UCSD-AML1 (cell line): Measurements from ENCODE around the gene PRX.
A peak's percentile ranks its signal among the peaks of the same experiment; 100 is the strongest.
"Not testable (repeated sequence)": the region's sequence is repeated elsewhere in the genome, so short reads cannot be mapped to it uniquely, and the experiment has no call there.

Experiments used
- DNase-seq: peaks from one replicate; lab custom pipeline; 2025; ENCODE audit not compliant: unreplicated experiment; lab: John Stamatoyannopoulos, UW

PRX gene

DNA sequence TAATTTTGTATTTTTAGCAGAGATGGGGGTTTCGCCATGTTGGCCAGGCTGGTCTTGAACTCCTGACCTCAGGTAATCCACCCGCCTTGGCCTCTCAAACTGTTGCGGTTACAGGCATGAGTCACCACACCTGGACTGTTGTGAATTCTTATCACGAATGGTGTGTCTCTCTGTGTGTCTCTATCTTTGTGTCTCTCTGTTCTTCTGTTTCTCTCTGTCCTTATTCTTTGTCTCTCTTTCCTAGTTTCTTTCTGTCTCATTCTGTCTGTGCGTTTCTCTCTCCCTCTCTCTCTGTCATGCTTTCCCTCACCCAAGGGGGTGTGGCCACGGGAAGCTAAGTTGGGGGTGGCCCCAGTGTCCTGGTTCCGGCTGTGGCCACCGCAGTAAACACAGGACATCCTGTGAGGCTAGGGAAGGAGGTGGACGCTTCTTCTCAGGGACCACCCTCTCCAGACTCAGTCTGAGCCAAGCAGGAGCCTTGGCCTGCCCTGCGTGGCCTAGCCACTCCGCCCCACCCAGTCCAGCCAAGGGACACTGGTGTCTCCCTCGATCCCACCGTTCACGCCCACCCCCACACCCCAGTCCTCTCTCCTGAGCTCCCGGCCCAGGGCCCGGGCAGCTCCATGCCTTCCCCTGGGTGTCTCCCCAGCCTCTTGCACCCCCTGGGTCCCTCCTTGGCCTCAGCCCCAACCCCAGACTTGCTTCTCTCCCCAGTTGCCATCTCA lies 3.9 kb upstream of the PRX start:
- peak; percentile 90 for DNase-seq

DNA sequence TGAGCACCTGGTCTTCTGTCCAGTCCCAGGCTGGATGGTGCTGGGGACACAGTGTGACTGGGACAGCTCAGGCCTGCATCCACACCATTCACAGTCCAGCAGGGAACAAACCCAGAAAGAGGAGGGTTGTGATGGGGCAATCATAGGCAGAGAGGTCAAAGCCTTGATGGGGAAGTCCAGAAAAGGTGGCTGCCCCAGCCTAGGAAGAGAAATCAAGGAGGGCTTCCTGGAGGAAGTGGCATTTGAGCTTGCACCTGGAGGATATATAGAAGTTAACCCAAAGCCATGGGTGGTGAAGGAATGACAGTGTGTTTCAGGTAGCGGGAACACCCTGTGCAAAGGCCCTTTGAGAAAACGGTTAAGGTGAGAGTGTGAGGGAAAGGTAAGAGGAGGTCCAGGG lies 2.6 kb upstream of the PRX start:
- DNase-seq, result no peak

DNA sequence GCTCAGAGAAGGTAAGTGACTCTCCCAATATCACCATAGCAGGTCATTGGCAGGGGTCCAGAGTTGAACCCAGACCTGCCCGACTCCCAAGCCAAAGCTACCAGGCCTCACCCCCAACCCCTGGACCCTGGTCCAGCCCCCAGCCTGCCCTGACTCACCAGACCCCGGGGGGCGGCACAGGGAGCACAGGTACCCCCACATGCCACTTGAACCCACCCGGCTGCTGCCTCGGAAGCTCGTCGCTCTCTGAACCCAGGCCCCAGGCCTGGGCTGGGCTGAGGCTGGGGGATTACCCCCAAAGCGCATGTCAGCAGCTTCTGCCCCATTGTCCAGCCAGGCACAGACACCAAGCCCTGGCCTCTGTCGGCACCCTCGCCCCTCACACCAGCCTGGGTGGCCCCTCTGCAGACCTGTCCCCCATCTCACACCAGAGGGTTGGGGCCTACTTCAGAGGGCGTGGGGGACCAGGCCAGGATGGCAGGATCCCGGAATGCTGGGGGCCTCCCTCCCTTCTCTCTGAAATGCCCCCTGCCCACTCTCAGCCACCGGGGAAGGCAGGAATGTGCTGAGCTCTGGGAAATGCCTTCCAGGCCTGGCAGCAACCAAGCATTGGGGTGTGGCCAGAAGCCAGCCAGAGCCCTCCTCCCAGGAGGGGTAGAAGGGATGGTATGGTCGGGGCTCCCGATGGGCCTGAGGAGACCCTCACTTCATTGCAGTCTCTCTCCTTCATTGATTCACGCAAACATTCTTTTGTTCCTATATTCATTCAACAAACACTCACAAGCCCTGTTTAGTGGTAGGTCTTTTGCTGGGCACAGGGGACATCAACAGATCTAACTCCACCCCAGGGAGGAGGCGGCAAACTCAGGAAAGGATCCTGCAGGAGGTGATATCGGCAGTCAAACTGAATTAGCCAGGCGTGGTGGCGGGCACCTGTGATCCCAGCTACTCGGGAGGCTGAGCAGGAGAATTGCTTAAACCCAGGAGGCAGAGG lies 1.7 kb upstream of the PRX start:
- no peak for DNase-seq

DNA sequence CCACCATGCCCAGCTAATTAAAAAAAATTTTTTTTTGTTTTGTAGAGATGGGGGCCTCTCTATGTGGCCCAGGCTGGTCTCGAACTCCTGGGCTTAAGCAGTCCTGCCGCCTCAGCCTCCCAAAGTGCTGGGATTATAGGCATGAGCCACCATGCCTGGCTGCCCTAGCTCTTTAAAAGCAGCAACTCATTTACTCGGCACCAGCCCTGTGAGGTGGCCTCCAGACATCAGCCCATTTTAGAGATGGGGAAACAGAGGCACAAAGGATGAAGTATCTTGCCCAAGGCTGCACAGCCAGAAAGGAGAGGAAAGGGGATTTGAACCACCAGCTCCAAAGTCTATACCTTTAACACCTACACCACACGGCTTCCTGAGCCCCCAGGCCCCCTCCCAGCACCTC lies 312 bp downstream of the PRX start:
- no peak for DNase-seq

DNA sequence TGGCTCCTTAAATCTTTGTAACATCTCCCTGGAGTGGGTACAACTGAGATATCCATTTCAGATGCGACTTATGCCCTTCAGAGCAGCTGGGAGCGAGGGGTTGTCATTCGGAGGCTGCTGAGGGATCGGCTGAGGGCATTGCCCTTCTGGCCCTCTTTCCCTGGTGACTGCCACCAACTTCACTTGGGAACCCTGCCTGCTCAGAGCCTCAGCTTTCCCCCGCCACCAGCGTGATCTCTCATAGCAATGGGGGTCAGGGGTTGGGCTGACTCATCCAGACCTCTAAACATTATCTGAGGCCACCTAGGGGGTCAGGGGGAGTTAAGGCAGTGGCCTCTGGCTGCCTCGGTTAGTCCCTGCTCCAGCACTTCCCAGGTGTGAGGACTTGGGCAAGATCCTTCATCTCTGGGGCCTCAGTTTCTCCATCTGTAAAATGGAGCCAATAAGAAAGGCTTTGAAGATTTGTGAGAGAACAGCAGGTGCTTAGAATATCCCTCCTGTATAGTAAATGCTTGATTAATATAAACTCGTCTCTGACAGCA lies 1.1 kb downstream of the PRX start:
- DNase-seq, result no peak

DNA sequence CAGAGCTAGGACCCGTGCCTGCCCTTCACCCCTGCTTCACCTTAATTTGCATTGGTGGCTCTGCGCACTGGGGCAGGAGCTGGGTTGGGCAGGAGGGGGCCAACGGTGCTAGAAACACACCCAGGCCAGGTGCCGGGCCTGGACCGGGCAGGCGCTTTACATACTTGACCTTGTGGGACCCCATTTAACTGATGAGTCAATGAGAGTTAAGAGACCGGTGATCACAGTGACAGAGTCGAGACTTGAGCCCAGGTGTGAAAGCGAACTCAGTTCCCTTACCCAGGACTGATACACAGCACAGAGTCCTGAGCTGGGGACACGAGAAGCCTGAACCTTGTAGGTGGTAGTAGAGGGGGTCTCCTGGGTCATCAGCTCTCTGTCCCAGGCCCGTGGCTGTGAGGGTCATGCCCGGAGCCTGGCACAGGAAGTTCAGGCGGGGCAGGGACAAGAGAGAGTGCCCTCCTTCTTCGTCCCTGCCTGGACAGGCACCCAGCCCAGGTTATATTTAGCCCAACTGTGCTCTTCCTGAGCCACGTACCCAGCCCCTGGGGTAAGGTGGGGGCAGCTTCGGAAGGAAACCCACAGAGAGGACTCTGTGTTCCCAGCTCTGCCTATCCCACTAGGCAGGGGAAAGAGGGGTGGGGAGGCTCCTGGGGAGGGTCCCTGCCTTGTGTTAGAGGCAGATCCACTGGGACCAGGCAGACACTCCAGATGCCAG lies 1.9 kb downstream of the PRX start:
- peak; percentile 47 for DNase-seq

DNA sequence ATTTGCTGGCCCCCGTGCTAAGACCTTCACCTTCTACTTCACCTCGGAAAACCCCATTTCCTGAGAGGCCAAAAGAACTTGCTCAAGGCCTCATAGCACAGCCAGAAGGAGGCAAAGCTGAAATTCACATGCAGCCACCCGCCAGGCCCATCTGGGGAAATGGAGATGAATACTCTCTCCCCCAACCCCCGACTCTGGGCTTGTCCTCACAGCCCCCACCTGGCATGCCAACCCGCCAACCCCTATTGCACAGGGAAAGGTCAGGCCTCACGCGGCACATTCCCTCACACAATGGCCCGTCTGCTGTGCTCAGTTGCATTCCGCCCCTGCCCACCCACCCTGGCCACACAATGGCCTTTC lies 3.2 kb downstream of the PRX start:
- DNase-seq, result no peak

DNA sequence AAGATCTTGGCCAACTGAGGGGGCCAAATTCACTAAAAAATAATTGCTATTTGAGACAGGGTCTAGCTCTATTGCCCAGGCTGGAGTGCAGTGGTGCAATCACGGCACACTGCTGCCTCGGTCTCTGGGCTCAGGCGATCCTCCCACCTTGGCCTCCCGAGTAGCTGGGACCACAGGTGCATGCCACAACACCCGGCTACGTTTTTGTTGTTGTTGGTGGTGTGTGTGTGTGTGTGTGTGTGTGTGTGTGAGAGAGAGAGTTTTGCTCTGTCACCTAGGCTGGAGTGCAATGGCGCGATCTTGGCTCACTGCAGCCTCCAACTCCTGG lies 4.6 kb downstream of the PRX start:
- DNase-seq, result not testable (repeated sequence)

DNA sequence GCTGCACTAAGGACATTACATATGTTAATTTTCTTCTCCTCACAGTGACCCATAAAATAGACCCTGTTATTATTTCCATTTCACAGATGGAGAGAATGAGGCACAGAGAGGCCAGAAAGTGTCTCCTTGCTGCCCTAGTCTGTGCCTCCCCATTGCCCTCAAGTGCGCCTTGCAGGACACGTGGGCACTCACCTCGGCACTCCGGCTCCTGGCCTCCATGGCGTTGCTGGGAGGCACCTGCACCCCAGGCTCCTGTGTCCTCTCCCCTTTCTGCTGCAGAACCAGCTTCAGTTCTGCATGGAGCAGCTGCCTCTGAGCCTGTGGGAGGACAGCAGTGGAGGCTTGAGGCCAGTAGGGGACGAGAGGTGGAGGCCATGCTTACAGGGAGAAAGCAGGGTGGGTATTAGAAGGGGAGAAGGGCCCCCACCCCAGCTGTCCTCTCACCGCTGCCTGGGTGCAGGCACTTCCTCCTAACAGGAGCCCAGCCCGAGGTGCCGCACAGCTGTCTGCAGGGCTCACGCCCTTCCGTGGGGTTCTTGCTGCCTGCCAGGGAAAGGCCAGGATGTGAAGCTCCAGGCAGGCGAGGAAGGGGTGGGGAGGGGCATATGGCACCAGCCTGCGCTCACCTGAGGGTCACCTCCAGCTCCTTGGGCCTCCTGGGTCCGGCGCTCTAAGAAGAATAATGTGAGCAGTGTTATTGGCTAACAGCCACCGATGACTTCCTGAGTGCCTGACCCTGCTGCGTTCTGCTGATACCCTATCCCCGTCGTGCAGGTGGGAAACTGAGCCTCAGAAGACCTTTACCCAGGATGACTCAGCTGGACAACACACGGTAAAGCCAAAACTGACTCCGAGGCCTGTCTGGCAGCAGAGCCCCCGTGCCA lies 5.2 kb downstream of the PRX start:
- no peak for DNase-seq

DNA sequence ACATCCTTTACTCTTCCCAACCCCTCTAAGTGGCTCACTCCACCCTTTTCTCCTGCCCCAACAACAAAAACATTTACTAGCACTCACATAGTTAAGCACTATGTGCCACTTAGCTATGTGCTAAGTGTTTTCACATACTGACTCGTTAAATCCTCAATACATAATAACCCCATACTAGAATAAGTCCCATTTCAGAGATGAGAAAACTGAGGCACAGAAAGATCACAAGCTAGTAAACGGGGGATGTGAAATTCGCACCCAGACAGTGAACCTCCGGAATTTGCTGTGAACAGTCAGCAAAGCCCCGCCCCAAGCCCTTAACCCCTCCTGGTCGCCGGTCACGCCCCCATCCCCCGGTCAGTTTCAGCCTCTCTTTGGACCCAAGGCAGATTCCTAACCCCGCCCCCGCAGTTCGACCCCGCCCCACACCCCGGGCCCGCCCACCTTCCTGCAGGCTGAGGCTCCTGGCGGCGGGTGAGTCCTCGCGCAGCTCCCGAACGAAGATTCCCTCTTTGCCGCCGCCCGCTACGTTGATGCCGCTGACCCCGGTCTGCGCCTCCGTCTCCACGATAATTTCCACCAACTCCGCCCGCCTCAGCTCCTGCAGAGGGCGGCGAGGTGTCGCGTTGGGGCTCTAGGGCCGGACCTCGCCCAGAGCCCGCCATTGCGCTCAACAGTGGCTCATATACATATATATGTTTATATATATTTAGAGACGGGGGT lies 9.8 kb downstream of the PRX start:
- DNase-seq, result peak; percentile 92

DNA sequence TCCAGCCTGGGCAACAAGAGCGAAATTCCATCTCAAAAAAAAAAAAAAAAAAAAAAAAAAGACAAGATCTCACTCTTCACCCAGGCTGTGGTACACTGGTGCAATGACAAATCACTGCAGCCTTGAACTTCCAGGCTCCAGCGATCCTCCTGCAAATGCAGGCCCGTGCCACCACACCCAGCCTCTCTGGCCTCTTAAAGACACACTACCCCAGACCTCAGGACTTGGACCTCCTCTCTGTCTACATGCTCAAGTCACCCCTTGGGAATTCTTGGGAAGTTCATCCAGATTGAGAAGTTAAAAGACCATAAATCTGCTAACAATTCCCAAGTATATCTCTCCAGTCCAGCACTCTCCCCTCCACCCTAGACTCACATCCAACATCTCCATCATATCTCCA lies 12.6 kb downstream of the PRX start:
- DNase-seq, result no peak

DNA sequence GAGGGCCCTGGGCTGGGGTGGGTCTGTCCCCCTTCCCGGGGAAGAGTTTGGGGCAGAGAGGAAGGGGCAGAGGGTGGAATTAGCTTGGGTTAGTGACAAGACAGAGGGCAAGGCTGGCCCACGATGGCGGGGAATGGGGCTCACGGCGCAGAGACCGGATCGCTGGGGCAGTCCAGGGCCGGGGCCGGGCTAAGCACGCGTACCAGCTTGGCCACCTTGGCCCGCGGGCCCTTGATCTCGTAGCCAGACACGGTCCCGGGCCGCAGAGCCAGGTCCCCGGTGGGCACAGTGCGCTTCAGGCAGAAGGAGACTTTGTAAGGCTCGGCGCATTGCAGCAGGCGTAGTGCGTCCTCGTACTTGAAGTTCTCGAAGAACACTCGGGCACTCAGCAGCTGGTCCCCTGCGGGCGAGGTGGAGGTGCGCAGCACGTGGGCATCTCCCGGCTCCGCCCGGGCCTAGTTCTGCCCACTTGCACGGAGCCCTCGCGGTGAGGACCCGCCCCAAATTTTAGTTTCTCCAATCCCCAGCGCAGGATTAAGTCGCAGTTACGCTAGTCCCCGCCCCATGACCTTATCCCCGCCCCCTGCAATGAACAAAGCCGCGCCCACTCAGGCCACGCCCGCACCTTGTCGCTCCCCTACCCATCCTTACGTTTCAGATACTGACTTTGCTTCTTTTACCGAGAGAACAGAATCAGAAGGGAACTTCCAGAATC lies 14.6 kb downstream of the PRX start:
- DNase-seq, result no peak

DNA sequence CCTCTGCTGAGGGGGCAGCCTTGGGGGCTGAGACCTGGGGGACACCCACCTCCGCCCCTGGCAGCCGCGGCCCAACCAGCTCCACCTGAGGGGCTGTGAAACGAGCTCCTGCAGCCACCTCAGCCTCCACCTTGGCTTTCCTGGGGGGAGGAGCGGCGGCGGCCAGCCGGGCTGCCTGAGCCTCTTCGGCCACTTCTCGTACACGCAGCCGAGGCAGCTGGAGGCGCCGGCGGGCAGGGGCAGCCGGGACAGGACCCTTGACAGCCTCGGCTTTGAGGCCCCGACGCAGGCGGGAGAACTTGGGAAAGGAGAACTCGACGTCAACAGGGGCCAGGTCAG lies 15.6 kb downstream of the PRX start:
- no peak for DNase-seq

DNA sequence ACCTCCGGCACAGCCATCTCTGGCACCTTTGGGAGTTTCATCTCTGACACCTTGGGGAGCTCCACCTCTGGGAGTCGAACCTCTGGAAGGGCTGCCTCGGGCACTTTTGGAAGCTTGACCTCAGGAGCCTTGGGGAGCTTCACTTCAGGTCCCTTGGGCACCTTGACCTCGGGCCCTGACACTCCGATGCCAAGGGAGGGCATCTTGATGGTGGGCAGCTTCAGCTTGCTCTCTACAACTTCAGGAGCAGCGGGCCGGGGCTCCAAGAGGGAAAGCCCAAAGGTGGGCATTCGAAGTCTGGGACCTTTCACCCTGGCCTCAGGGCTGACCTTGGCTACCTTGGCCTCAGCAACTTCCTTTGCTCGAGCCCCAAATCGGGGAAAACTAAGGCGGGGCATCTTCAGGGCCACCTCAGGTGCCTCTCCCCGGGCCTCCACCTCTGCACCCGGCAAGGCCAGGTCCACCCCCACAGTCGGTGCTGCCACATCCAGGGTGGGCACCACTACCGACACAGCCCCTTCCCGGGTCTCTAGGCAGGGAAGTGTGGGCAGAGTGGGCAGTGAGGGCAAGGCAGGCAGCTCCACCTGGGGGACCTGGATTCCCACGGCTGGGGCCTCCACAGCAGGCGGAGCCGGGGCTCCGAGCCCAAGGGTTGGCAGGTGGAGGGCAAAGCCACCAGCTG lies 16.2 kb downstream of the PRX start:
- no peak for DNase-seq

DNA sequence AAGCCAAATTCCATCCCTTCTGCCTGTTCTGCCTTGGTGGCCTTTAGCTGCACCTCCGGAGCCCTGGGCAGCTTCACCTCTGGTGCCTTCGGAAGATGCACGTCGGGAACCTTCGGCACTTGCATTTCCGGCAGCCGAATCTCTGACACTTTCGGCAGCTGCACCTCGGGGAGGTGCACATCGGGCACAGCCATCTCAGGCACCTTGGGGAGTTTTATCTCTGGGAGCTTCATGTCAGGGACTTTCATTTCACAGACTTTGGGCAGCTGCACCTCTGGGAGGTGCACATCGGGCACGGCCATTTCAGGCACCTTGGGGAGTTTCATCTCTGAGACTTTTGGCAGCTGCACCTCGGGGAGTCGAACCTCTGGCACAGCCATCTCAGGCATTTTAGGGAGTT lies 17.2 kb downstream of the PRX start:
- DNase-seq, result no peak

DNA sequence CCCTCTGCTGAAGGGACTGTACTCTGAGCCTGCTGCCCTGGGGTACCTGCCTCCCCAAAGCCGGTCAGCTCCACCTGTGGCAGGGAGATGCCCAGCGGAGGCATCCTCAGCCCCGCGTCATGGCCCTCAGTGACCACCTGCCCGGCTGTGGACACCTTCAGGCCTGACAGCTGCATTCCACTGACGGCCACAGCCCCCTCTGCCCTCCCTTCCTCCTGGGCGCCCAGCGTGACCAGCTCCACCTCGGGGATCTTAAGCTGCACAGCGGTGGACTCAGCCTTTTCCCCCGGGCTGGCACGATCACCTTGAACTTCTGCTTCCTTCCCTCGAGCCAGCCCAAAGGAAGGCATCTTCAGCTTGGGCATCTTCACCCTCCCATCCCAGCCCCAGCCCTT lies 18.4 kb downstream of the PRX start:
- DNase-seq, result no peak

DNA sequence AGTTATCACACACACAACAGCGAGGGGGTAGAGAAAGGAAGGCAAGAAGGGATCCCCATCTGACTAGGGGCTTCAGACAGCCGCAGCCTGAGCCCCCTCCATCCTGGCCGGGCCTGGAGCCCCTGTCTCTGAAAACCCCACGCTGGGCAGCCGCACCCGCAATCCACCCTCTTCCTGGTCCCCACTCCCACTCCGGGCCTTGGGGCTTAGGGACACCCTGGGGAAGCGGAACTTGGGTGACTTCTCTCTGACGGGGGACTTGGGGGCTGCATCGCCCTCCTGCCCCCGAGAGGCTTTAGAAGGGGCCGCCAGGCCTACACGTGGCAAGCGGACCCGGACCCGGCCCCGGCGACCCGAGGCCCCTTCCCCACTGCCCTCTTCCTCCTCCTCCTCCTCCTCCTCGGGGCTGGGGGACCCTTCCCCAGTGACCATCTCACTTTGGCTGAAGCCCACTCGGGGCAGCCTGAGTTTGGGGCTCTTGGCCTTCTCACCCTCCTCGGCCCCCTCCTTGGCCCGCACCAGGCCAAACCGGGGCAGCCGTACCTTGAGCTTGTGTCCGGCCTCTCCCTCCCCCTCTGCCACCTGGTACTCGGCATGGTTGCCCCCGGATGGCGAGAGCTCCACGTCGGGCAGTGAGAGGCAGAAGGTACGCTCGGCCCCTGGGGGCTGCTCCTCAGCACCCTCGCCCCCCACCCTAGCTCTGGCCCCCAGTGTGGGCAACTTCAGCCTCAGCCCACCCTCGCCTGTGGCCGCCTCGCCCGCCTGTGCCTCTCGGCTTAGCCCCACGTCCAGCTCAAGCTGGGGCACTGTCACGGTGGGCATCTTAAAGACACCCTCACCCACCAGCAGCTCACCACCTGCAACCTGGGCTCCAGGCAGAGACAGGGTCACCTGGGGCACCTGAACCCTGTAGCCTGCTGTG lies 19.0 kb downstream of the PRX start:
- no peak for DNase-seq
